Raji (cell line): ENCODE results near the gene MEI1.

Experiments used
- POLR2A ChIP-seq: IDR thresholded peaks from 2 replicates; pipeline ENCODE4 v1.6.1; 2011; ENCODE audit warnings: low read depth, low read length, control low read depth; ENCODE audit not compliant: insufficient read depth

Gene MEI1

DNA sequence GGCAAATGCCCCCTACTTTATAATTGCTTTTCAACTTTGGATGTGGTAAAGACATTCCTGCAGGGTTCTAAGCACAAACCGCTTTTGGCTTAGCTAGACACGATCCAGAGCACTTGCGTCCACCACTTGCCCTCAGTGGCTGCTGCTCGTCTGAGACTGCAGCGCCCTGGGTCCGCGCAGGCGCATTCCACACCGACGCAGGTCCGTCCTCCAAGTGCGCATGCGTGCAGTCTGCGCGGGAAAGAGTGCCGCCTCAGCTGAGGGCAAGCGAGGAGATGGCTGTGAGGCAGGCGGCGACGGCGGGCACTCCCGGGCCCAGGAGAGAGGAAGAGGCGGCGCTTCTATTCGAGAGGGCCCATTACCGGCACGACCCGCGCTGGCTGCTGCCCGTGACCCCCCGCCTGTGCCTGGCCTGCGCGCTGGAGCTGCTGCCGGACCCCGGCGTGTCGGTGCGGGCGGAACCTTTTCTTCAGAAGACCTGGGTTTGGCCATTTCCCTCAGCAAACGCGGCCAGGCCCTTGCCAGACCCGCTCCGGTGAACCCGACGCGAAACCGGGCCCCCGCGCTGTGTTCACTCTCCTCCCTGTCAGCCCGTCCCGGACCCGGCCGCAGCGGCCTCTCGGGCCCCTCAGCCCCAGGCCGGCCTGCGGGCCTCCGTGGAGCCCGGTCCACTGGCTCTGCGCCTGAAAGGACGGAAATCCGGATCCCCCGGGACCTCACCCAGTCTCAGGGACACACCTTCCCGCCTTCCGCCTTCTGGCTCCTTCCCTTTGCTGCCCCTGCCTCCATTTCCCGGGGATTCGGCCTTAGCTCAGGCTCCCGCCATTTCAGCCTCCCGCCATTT, at the start of gene MEI1:
MEI1 (plus strand) TSS at position 240 of the 844 bp plus-strand sequence; CDS start at position 276, 36 bp downstream.
- TF ChIP-seq POLR2A, result no peak

- TF ChIP-seq POLR2A, result no peak
Observed at GRCh38 chr22:41650229-41650628, 49.1 kb upstream of the MEI1 start.

- no peak for TF ChIP-seq POLR2A
Observed at GRCh38 chr22:41650821-41651220, 48.5 kb upstream of the MEI1 start.

- no peak for TF ChIP-seq POLR2A
Observed at GRCh38 chr22:41654322-41654721, 45.0 kb upstream of the MEI1 start.

- no peak for TF ChIP-seq POLR2A
Observed at GRCh38 chr22:41656556-41656955, 42.7 kb upstream of the MEI1 start.

GRCh38 chr22:41657709-41658108, 41.6 kb upstream of the MEI1 start:
- no peak for TF ChIP-seq POLR2A

- TF ChIP-seq POLR2A, result no peak
Observed at GRCh38 chr22:41658869-41659268, 40.4 kb upstream of the MEI1 start.

GRCh38 chr22:41659941-41660340, 39.4 kb upstream of the MEI1 start:
- TF ChIP-seq POLR2A, result no peak

DNA sequence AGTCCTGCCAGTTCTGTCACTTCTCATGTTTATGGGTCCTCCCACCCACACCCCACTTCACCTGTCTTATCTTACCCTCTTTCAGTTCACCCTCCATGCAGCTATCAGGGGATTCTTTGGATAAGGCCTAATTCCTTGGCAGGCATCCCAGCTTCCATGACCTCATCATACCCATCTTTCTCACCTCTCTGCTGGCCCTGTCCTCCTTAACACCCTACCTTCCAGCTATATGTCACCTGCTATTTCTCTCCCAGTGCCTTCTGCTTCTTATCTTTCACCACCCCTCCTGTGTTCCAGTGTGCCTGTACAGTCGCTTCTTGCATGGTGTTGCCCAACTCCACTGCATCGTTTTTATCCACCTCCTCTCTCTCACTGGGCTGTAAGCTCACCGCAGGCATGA, 38.9 kb upstream of the MEI1 start:
- TF ChIP-seq POLR2A, result no peak

GRCh38 chr22:41661088-41661487, 38.2 kb upstream of the MEI1 start:
- TF ChIP-seq POLR2A, result no peak

- no peak for TF ChIP-seq POLR2A
Observed at GRCh38 chr22:41661713-41662112, 37.6 kb upstream of the MEI1 start.

GRCh38 chr22:41664490-41664889, 34.8 kb upstream of the MEI1 start:
- no peak for TF ChIP-seq POLR2A

DNA sequence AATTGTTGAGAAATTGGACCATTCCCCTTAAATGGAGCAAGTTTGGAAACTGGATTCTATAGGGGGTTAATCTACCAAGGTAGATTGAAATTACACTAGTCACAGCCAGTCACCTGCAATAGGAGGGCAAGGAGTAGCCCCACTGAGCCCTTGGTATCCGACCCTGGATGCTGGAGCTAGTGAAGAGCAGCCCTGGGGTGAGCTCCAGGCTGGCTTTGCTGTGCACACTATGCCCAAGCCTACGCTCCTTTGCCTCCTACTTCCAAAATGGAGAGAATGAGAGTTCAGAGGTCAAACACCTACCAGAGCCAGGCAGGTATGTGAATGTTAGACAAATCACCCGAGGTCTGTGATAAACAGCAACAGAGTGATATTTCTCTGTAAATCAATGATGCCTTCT, 34.4 kb upstream of the MEI1 start:
- TF ChIP-seq POLR2A, result no peak

GRCh38 chr22:41668971-41669911, 30.1 kb upstream of the MEI1 start:
- TF ChIP-seq POLR2A, result no peak

DNA sequence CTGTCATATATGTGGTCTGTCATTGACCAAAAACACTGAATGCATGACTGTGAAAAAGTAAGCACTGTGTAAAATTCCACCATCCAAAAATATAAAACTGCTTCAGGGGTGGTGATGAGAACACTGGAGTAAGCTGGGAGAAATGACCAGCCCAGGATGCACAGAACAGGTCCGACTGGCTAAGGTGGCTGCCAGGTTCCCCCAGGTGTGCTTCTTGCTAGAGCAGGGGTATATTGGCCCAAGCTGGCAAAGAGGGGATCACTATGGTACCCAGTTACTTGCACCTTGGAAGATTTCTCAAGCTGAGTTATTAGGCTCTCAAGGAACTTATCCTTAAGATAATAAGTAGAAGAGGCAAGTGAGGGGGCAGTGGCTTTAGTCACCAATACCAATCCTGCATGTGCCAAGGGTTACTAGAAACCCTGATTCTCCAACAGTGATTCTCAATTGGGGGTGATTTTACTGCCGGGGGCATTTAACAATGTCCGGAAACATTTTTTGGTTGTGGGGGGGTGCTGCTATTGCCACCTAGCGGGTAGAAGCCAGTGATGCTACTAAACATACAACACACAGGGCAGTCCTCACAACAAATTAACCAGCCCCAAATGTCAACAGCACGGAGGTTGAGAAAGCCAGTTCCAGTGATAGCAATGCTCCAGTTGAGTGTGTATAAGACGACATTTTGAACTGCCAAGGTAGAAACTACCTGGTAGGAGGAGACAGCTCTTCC, 26.4 kb upstream of the MEI1 start:
- no peak for TF ChIP-seq POLR2A
